IPS-18a (cell line): ENCODE data around the gene JMJD1C.
"Not testable (repeated sequence)": the region's sequence is repeated elsewhere in the genome, so short reads cannot be mapped to it uniquely, and the experiment has no call there.

ENCODE experiments used
- H3K27ac ChIP-seq: one replicate; pipeline ENCODE4 v1.5.1; 2013; ENCODE audit warnings: low read length
- H3K27me3 ChIP-seq: one replicate; pipeline ENCODE4 v1.6.1; 2013; ENCODE audit warnings: mild to moderate bottlenecking, low read length; ENCODE audit not compliant: control insufficient read depth, insufficient read depth
- H3K36me3 ChIP-seq: one replicate; pipeline ENCODE4 v1.6.1; 2013; ENCODE audit warnings: low read depth, low read length; ENCODE audit not compliant: control insufficient read depth
- H3K4me1 ChIP-seq: one replicate; pipeline ENCODE4 v1.6.1; 2013; ENCODE audit warnings: low read depth, low read length; ENCODE audit not compliant: control insufficient read depth
- H3K4me3 ChIP-seq: one replicate; pipeline ENCODE4 v1.5.1; 2013; ENCODE audit warnings: low read length
- H3K9ac ChIP-seq: one replicate; pipeline ENCODE4 v1.6.1; 2013; ENCODE audit warnings: mild to moderate bottlenecking, low read length, moderate library complexity
- H3K9me3 ChIP-seq: one replicate; pipeline ENCODE4 v1.6.1; 2013; ENCODE audit warnings: low read depth, low read length; ENCODE audit not compliant: control insufficient read depth

Gene JMJD1C

DNA sequence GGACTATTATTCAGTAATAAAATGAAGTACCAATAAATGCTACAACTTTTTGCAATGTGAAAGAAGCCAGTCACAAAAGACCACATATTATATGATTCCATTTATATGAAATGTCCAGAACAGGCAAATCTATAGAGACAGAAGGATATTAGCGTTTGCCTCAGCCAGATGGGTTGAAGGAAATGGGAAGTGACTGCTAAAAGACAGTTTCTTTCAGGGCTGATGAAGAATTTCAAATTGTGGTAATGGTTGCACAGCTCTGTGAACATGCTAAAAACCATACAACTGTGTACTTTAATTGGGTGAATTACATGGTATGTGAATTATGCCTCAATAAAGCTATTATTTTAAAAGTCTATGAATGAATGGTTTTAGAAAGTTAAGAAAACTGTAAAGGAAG is 31.5 kb upstream of the JMJD1C start:
- Histone ChIP-seq H3K4me1 (no peaks in the 10 kb centered on the region), H3K27ac (no peak overlapping the region), H3K27me3 (no peaks in the 10 kb centered on the region), H3K9ac (no peak overlapping the region), H3K4me3 (no peak overlapping the region), H3K9me3 (no peaks in the 10 kb centered on the region), H3K36me3 (no peaks in the 10 kb centered on the region)

DNA sequence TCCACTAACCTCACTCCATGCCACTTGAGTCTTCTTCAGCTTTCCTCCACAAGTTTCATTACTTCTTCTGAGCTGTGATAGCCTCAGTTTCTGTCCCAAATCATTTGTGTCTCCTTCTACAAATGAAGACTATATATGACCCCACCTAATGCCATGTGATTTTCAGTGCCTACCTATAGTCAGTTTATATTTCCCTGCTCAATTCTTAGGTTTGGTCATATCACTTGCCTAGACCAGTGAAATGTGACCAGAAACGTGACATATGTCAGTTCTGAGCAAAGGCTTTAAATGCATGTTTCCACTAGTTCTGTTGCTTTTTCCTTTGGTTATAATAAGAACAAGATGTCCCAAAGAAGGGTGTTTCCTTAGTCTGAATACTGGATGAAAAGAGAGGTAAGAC is 30.8 kb upstream of the JMJD1C start:
- Histone ChIP-seq H3K9ac (no peak overlapping the region), H3K27ac (no peak overlapping the region), H3K36me3 (no peaks in the 10 kb centered on the region), H3K4me3 (no peak overlapping the region), H3K27me3 (no peaks in the 10 kb centered on the region), H3K4me1 (no peaks in the 10 kb centered on the region), H3K9me3 (no peaks in the 10 kb centered on the region)

DNA sequence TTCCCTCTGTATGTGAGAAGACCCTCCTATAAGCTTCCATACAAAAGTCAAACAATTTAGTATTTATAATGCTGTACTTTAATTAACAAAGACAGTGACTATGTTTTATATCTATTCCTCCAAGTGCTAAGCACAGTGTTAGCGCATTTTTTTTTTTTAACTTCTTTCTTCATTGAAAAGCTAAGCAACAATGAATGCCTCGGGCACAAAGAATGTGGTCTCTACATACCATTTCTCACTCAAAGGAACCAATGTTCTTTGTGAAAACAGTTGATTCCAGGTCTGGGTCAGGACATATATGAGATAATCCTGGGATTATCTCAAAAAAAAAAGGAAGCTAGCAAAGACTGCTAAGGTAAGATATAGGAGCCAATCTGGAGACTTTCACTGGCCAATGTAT is 29.2 kb upstream of the JMJD1C start:
- Histone ChIP-seq H3K36me3 (no peaks in the 10 kb centered on the region), H3K9me3 (peaks cover 2% of the 10 kb centered on the region), H3K4me3 (no peak overlapping the region), H3K27ac (no peak overlapping the region), H3K27me3 (no peaks in the 10 kb centered on the region), H3K9ac (no peak overlapping the region), H3K4me1 (no peaks in the 10 kb centered on the region)

DNA sequence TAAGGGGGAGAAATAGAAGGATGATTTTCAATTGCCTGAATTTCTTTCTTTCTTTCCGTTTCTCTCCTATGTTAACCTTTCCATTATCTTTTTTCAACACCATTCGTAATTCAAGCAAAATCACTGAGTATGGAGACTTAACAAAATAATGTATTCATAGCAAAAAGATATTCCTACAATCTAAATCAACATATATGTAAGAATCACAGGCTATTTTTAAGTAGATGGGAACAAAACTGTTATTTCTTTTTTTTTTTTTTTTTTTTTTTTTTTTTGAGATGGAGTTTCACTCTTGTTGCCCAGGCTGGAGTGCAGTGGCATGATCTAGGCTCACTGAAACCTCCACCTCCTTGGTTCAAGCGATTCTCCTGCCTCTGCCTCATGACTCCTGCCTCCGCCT is 27.2 kb upstream of the JMJD1C start:
- Histone ChIP-seq H3K9ac (no peak overlapping the region), H3K36me3 (no peaks in the 10 kb centered on the region), H3K9me3 (peaks cover 3% of the 10 kb centered on the region), H3K4me1 (no peaks in the 10 kb centered on the region), H3K27me3 (no peaks in the 10 kb centered on the region), H3K4me3 (no peak overlapping the region), H3K27ac (no peak overlapping the region)

DNA sequence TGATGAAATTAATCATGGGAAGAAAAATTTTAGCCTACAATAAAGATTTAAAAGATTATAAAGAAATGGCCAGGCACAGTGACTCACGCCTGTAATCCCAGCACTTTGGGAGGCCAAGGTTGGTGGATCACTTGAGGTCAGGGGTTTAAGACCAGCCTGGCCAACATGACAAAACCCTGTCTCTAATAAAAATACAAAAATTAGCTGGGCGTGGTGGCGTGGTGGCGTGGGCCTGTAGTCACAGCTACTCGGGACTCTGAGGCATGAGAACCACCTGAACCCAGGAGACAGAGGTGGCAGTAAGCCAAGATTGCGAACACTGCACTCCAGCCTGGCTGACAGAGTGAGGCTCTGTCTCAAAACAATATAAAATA is 26.5 kb upstream of the JMJD1C start:
- not testable (repeated sequence) for H3K4me3 ChIP-seq, H3K27me3 ChIP-seq, H3K36me3 ChIP-seq, H3K27ac ChIP-seq, H3K9ac ChIP-seq, H3K9me3 ChIP-seq, H3K4me1 ChIP-seq

DNA sequence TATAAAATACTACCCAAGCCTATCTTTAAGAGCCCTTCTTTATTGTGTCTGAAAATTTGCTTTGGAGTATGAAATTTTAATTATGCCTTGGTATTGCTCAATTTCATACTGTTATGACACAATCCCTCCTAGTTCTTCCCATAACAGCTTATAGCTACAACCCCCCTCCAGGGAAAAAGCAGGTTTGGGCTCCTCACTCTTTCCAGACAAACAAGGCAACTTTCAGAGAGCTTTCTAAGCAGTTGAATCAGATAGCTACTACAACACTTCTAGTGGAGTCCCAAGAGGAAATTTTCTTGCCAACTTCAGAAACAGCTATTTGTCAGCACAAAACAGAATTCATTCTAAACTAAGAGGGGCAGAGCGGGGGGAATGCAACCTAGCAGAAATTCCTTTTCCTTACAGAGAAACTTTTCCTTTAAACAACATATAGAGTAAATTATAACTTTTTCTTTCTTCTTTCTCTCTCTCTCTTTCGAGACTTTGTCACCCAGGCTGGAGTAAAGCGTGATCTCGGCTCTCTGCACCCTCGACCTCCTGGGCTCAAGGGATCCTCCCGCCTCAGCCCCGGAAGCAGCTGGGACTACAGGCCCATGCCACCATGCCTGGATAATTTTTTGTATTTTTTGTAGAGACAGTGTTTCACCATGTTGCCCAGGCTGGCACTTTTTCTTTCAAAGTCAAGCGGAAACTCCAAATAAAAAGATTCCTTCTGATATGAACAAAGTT is 26.0 kb upstream of the JMJD1C start:
- Histone ChIP-seq H3K9ac (no peak overlapping the region), H3K9me3 (peaks cover 3% of the 10 kb centered on the region), H3K27me3 (no peaks in the 10 kb centered on the region), H3K27ac (no peak overlapping the region), H3K4me3 (no peak overlapping the region), H3K36me3 (no peaks in the 10 kb centered on the region), H3K4me1 (peaks cover under 1% of the 10 kb centered on the region)

DNA sequence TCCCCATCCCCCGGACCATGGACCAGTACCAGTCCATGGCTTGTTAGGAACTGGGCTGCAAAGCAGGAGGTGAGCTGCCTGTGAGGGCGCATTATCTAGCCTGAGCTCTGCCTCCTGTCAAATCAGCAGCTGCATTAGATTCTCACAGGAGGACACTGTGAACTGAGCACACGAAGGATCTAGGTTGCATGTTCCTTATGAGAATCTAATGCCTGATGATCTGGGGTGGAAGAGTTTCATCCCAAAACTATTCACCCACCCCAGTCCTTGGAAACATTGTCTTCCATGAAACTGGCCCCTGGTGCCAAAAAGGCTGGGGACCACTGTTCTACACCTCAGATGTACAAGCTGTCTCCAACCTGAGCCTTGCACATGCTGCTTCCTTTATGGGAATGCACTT is 24.1 kb upstream of the JMJD1C start:
- no peak overlapping the region for H3K9ac ChIP-seq
- peaks cover 3% of the 10 kb centered on the region for H3K9me3 ChIP-seq
- no peak overlapping the region for H3K4me3 ChIP-seq
- H3K27me3 ChIP-seq: no peaks in the 10 kb centered on the region
- H3K4me1 ChIP-seq: peaks cover 18% of the 10 kb centered on the region
- no peaks in the 10 kb centered on the region for H3K36me3 ChIP-seq
- H3K27ac ChIP-seq: no peak overlapping the region

DNA sequence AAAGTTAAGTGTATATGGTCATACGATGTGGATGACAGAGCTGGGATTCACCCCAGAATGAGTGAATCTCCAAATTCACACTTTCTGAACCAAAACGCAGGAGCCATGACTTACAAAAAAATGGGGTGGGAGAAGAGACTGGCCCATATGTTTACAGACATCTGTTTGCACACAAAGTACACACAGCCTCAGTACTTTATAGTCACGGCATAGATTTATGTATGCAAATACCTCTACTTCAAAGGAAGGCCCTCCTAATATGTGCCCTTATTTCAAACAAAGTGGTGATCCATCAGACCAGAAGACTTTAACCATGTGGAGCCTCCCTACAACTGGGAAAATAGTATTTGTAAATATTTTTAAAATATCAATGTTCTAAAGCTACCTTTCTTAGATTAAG is 22.2 kb upstream of the JMJD1C start:
- Histone ChIP-seq H3K36me3 (no peaks in the 10 kb centered on the region), H3K27ac (no peak overlapping the region), H3K9me3 (peaks cover 3% of the 10 kb centered on the region), H3K4me3 (no peak overlapping the region), H3K27me3 (no peaks in the 10 kb centered on the region), H3K4me1 (peaks cover 22% of the 10 kb centered on the region), H3K9ac (no peak overlapping the region)

DNA sequence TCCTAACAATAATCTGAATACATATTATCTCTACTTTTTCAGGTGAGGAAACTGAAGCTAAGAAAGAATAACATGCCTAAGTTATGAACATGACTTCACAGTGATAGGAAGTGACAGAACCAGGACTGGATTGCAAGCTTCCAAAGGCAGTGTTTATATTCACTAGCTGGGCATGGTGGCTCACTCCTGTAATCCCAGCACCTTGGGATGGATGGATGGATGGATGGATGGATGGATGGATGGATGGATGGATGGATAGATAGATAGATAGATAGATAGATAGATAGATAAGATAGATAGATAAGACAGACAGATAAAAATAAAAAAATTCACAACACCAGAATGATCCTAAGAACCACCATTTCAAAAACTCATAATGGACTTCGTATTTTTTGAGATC is 18.2 kb upstream of the JMJD1C start:
- peaks cover 27% of the 10 kb centered on the region for H3K4me1 ChIP-seq
- no peaks in the 10 kb centered on the region for H3K36me3 ChIP-seq
- H3K4me3 ChIP-seq: no peak overlapping the region
- H3K9ac ChIP-seq: no peak overlapping the region
- H3K27me3 ChIP-seq: no peaks in the 10 kb centered on the region
- H3K9me3 ChIP-seq: no peaks in the 10 kb centered on the region
- no peak overlapping the region for H3K27ac ChIP-seq

DNA sequence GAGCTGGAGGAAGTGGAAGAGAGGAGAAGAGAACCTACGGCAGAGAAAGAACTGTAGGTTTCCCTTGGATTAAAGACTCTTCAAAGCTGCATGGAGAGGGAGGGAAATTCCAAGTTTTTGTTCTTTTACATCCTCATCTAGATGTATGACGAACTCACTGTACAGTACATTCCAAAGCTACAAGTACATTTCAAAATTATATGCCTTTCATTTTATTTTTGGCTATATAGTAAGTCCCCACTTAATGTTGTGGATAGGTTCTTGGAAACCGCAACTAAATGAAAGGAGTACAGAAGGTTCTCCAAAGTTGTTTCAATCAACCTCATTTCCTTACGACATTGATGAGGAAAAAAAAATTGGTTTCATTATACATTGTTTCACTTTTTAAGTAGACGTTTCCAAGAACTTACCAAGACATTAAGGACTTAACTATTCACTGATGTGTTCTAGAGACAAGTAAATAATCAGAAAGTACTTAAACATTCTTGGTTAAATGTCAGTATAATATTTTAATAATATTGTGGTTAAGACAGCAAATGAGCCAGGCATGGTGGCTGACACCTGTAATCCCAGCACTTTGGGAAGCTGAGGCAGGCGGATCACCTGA is 16.1 kb upstream of the JMJD1C start:
- H3K4me3 ChIP-seq: no peak overlapping the region
- H3K27ac ChIP-seq: no peak overlapping the region
- no peaks in the 10 kb centered on the region for H3K9me3 ChIP-seq
- peaks cover 40% of the 10 kb centered on the region for H3K4me1 ChIP-seq
- H3K27me3 ChIP-seq: no peaks in the 10 kb centered on the region
- no peak overlapping the region for H3K9ac ChIP-seq
- no peaks in the 10 kb centered on the region for H3K36me3 ChIP-seq

DNA sequence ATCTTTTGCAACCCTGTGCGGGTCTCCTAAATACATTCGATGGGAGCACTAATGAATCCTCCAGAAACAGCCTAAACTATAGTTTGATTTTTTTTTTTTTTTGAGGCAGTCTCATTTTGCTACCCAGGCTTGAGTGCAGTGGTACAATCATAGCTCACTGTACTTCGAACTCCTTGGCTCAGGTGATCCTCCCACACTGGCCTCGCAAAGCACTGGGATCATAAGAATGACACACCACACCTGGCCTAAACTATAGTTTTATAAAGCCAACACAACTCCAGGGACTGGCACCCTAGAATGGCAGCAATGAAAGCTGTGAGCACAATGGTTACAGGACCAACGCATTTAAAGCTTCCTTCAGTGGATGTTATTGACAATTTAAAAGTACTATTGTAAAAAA is 14.5 kb upstream of the JMJD1C start:
- H3K27me3 ChIP-seq: no peaks in the 10 kb centered on the region
- H3K36me3 ChIP-seq: no peaks in the 10 kb centered on the region
- H3K4me1 ChIP-seq: peaks cover 25% of the 10 kb centered on the region
- no peak overlapping the region for H3K4me3 ChIP-seq
- no peaks in the 10 kb centered on the region for H3K9me3 ChIP-seq
- H3K9ac ChIP-seq: no peak overlapping the region
- H3K27ac ChIP-seq: no peak overlapping the region

DNA sequence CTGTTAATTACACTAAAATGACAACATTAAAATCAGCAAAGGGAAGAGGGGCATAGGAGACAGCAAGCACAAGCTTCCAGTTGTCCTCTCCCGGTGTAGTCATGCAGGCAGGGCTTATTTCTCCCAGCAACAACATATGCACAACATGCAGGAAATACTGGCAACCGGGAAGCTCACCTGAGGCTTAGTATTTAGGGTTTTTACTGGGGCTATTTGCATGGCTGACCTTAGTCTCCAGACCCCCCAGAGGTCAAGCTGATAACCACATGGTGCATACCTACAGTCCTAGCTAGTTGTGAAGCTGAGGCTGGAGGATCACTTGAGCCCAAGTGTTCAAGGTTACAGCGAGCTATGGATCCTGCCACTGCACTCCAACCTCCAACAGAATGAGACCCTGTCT is 12.8 kb upstream of the JMJD1C start:
- Histone ChIP-seq H3K9ac (peak overlapping the region; percentile 6), H3K4me1 (peaks cover 18% of the 10 kb centered on the region), H3K36me3 (no peaks in the 10 kb centered on the region), H3K27me3 (no peaks in the 10 kb centered on the region), H3K4me3 (peak overlapping the region; percentile 14), H3K27ac (no peak overlapping the region), H3K9me3 (no peaks in the 10 kb centered on the region)
